ENCODE results near the gene FOXJ3. TPM values are rescaled to one million over a fixed set of nuclear protein-coding genes. Genes with fewer than 3 reads are reported as not detected.

FOXJ3 gene
- total RNA-seq, 1 experiment from 2014 or later: 51.4 TPM

- Mint-ChIP-seq H3K27me3 (ENCODE audit: unreplicated experiment) (peaks cover 55% of the 10 kb centered on the region), H3K36me3 (ENCODE audit: insufficient read depth, unreplicated experiment) (no peaks in the 10 kb centered on the region), H3K4me1 (ENCODE audit: low read depth, unreplicated experiment) (no peaks in the 10 kb centered on the region), H3K9me3 (ENCODE audit: low read depth, unreplicated experiment) (no peaks in the 10 kb centered on the region), H3K4me3 (ENCODE audit: low read depth, unreplicated experiment) (no peak overlapping the region), H3K27ac (ENCODE audit: unreplicated experiment) (no peak overlapping the region)
- no TSS peak for BruUV-seq (replicated peaks)
- no peak for DNase-seq
- intact Hi-C loops (cut with micrococcal nuclease; ENCODE audit: unreplicated experiment): no loop called here
- CTCF ChIA-PET: no interaction called here
- TF ChIP-seq CTCF (IDR thresholded peaks at IDR 0.05; ENCODE audit: unreplicated experiment): no peak
Measured at GRCh38 chr1:42138586-42138985, 196.4 kb downstream of the FOXJ3 start.

- Mint-ChIP-seq H3K9me3 (ENCODE audit: low read depth, unreplicated experiment) (no peaks in the 10 kb centered on the region), H3K4me1 (ENCODE audit: low read depth, unreplicated experiment) (no peaks in the 10 kb centered on the region), H3K27ac (ENCODE audit: unreplicated experiment) (no peak overlapping the region), H3K36me3 (ENCODE audit: insufficient read depth, unreplicated experiment) (no peaks in the 10 kb centered on the region), H3K27me3 (ENCODE audit: unreplicated experiment) (peaks cover 57% of the 10 kb centered on the region), H3K4me3 (ENCODE audit: low read depth, unreplicated experiment) (no peak overlapping the region)
- no TSS peak for BruUV-seq (replicated peaks)
- DNase-seq: no peak
- intact Hi-C loops (cut with micrococcal nuclease; ENCODE audit: unreplicated experiment): no loop called here
- no peak for TF ChIP-seq CTCF (IDR thresholded peaks at IDR 0.05; ENCODE audit: unreplicated experiment)
- CTCF ChIA-PET: interaction anchor here (0.6 kb wide), 1 partner anchor 366 kb away, joined by 5 read pairs; no protein-coding TSS in a partner anchor
Measured at GRCh38 chr1:42137766-42138165, 197.3 kb downstream of the FOXJ3 start.

GRCh38 chr1:42136466-42136865 lies 198.6 kb downstream of the FOXJ3 start:
- Mint-ChIP-seq H3K36me3 (ENCODE audit: insufficient read depth, unreplicated experiment) (no peaks in the 10 kb centered on the region), H3K27ac (ENCODE audit: unreplicated experiment) (no peak overlapping the region), H3K4me1 (ENCODE audit: low read depth, unreplicated experiment) (no peaks in the 10 kb centered on the region), H3K4me3 (ENCODE audit: low read depth, unreplicated experiment) (no peak overlapping the region), H3K27me3 (ENCODE audit: unreplicated experiment) (peaks cover 45% of the 10 kb centered on the region), H3K9me3 (ENCODE audit: low read depth, unreplicated experiment) (no peaks in the 10 kb centered on the region)
- no TSS peak for BruUV-seq (replicated peaks)
- no peak for DNase-seq
- TF ChIP-seq CTCF (IDR thresholded peaks at IDR 0.05; ENCODE audit: unreplicated experiment): no peak
- intact Hi-C loops (cut with micrococcal nuclease; ENCODE audit: unreplicated experiment): no loop called here
- CTCF ChIA-PET: no interaction called here

GRCh38 chr1:42135426-42135825 lies 199.6 kb downstream of the FOXJ3 start:
- BruUV-seq (replicated peaks): no TSS peak
- TF ChIP-seq CTCF (IDR thresholded peaks at IDR 0.05; ENCODE audit: unreplicated experiment): no peak
- no peak overlapping the region for H3K4me3 Mint-ChIP-seq (ENCODE audit: low read depth, unreplicated experiment)
- DNase-seq: no peak
- H3K4me1 Mint-ChIP-seq (ENCODE audit: low read depth, unreplicated experiment): no peaks in the 10 kb centered on the region
- H3K9me3 Mint-ChIP-seq (ENCODE audit: low read depth, unreplicated experiment): no peaks in the 10 kb centered on the region
- H3K36me3 Mint-ChIP-seq (ENCODE audit: insufficient read depth, unreplicated experiment): no peaks in the 10 kb centered on the region
- no peak overlapping the region for H3K27ac Mint-ChIP-seq (ENCODE audit: unreplicated experiment)
- CTCF ChIA-PET: no interaction called here
- intact Hi-C loops (cut with micrococcal nuclease; ENCODE audit: unreplicated experiment): no loop called here
- peaks cover 46% of the 10 kb centered on the region for H3K27me3 Mint-ChIP-seq (ENCODE audit: unreplicated experiment)

Measured in Calu3 (cell line).